ENCODE measurements around the gene CNTNAP4. TPM values are rescaled to one million over a fixed set of nuclear protein-coding genes. Genes with fewer than 3 reads are reported as not detected.

The CNTNAP4 gene
- total RNA-seq, 1 donor from 2014 or later: not detected

- DNase-seq (ENCODE audit: extremely low spot score, unreplicated experiment): no peak
- H3K27ac Mint-ChIP-seq (ENCODE audit: unreplicated experiment): no peak overlapping the region
- no peaks in the 10 kb centered on the region for H3K36me3 Mint-ChIP-seq (ENCODE audit: unreplicated experiment)
- TF ChIP-seq, protein P1, sequence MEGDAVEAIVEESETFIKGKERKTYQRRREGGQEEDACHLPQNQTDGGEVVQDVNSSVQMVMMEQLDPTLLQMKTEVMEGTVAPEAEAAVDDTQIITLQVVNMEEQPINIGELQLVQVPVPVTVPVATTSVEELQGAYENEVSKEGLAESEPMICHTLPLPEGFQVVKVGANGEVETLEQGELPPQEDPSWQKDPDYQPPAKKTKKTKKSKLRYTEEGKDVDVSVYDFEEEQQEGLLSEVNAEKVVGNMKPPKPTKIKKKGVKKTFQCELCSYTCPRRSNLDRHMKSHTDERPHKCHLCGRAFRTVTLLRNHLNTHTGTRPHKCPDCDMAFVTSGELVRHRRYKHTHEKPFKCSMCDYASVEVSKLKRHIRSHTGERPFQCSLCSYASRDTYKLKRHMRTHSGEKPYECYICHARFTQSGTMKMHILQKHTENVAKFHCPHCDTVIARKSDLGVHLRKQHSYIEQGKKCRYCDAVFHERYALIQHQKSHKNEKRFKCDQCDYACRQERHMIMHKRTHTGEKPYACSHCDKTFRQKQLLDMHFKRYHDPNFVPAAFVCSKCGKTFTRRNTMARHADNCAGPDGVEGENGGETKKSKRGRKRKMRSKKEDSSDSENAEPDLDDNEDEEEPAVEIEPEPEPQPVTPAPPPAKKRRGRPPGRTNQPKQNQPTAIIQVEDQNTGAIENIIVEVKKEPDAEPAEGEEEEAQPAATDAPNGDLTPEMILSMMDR (IDR thresholded peaks at IDR 0.05): no peak
- H3K4me3 Mint-ChIP-seq (ENCODE audit: unreplicated experiment): no peak overlapping the region
- H3K9me3 Mint-ChIP-seq (ENCODE audit: unreplicated experiment): no peaks in the 10 kb centered on the region
- no peaks in the 10 kb centered on the region for H3K27me3 Mint-ChIP-seq (ENCODE audit: unreplicated experiment)
- no peaks in the 10 kb centered on the region for H3K4me1 Mint-ChIP-seq (ENCODE audit: unreplicated experiment)
Observed at GRCh38 chr16:76443973-76444372, 166.8 kb downstream of the CNTNAP4 start.

- DNase-seq (ENCODE audit: extremely low spot score, unreplicated experiment): no peak
- Mint-ChIP-seq H3K27me3 (ENCODE audit: unreplicated experiment) (no peaks in the 10 kb centered on the region), H3K4me3 (ENCODE audit: unreplicated experiment) (no peak overlapping the region), H3K36me3 (ENCODE audit: unreplicated experiment) (no peaks in the 10 kb centered on the region), H3K9me3 (ENCODE audit: unreplicated experiment) (no peaks in the 10 kb centered on the region), H3K4me1 (ENCODE audit: unreplicated experiment) (no peaks in the 10 kb centered on the region), H3K27ac (ENCODE audit: unreplicated experiment) (no peak overlapping the region)
- TF ChIP-seq, protein P1 (IDR thresholded peaks at IDR 0.05): no peak
Observed at GRCh38 chr16:76444832-76445231, 167.6 kb downstream of the CNTNAP4 start.

DNA sequence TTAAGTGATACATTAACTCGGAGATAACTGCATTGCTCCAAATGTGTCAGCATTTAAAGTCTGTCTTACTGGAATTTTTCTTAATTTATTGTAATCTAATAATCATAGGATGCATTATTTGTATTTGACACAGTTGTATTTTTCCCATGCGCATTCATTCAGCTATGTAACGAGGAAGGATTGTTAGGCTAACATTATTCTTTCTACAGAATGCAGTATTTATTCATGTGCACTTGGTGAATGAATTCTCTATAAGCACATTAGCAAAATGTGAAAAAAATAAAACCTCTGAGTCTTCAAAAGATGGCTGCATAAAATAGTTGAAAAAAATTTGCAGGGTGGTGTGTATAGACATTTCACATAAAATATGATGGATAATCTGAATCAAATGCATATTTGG lies 168.6 kb downstream of the CNTNAP4 start:
- H3K9me3 Mint-ChIP-seq (ENCODE audit: unreplicated experiment): no peaks in the 10 kb centered on the region
- no peaks in the 10 kb centered on the region for H3K27me3 Mint-ChIP-seq (ENCODE audit: unreplicated experiment)
- no peaks in the 10 kb centered on the region for H3K36me3 Mint-ChIP-seq (ENCODE audit: unreplicated experiment)
- H3K4me1 Mint-ChIP-seq (ENCODE audit: unreplicated experiment): no peaks in the 10 kb centered on the region
- DNase-seq (ENCODE audit: extremely low spot score, unreplicated experiment): no peak
- no peak overlapping the region for H3K4me3 Mint-ChIP-seq (ENCODE audit: unreplicated experiment)
- TF ChIP-seq, protein P1 (IDR thresholded peaks at IDR 0.05): no peak
- no peak overlapping the region for H3K27ac Mint-ChIP-seq (ENCODE audit: unreplicated experiment)

GRCh38 chr16:76446251-76446650 lies 169.1 kb downstream of the CNTNAP4 start:
- Mint-ChIP-seq H3K27me3 (ENCODE audit: unreplicated experiment) (no peaks in the 10 kb centered on the region), H3K27ac (ENCODE audit: unreplicated experiment) (no peak overlapping the region), H3K9me3 (ENCODE audit: unreplicated experiment) (no peaks in the 10 kb centered on the region), H3K36me3 (ENCODE audit: unreplicated experiment) (no peaks in the 10 kb centered on the region), H3K4me1 (ENCODE audit: unreplicated experiment) (no peaks in the 10 kb centered on the region), H3K4me3 (ENCODE audit: unreplicated experiment) (no peak overlapping the region)
- no peak for DNase-seq (ENCODE audit: extremely low spot score, unreplicated experiment)
- TF ChIP-seq, protein P1 (IDR thresholded peaks at IDR 0.05): no peak

DNA sequence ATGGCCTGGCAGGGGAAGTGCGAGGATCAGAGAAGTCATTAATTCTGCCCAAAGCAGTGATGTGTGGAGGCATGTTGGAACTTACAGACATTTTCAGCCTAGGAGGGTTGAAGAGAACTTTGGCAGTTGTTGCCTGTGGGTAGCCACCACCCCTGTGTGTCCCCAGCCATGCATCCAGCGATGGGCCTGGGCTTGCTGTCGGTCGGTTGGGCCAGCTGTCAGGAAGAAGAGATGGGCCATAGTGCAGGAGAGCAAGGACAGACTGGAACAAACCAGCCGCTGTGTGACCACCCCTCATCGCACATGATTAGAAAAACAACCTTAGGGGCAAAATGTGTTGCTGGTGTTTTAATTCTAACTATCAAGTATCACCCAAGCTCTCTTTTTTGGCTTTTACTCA lies 173.7 kb downstream of the CNTNAP4 start:
- Mint-ChIP-seq H3K27me3 (ENCODE audit: unreplicated experiment) (no peaks in the 10 kb centered on the region), H3K27ac (ENCODE audit: unreplicated experiment) (no peak overlapping the region), H3K4me3 (ENCODE audit: unreplicated experiment) (no peak overlapping the region)

More for the DNA sequence above, 173.7 kb downstream of the CNTNAP4 start:
- Mint-ChIP-seq H3K9me3 (ENCODE audit: unreplicated experiment) (no peaks in the 10 kb centered on the region), H3K36me3 (ENCODE audit: unreplicated experiment) (no peaks in the 10 kb centered on the region), H3K4me1 (ENCODE audit: unreplicated experiment) (no peaks in the 10 kb centered on the region)
- TF ChIP-seq, protein P1 (IDR thresholded peaks at IDR 0.05): no peak
- DNase-seq (ENCODE audit: extremely low spot score, unreplicated experiment): no peak
